Endothelial cell of umbilical vein (primary cell): ENCODE data around the gene RPS2. TPM values are rescaled to one million over a fixed set of nuclear protein-coding genes. Genes with fewer than 3 reads are reported as not detected.

Source experiments
- BruUV-seq: library from RNA; stranded (reverse); fragments of 400-500 nt; replicated peaks from 2 replicates; lab custom pipeline; 2021; lab: Mats Ljungman, UMichigan
- CTCF ChIA-PET: fragments of 300-600, 350-600 bp; sonication (Branson Sonifier 250); formaldehyde crosslinking; loops from one replicate; lab custom pipeline; 2021; ENCODE audit warnings: antibody characterized with exemption, inconsistent platforms; lab: Charles Lee
- POLR2A ChIA-PET: fragments of 300-600, 350-600 bp; sonication (Branson Sonifier 250); formaldehyde crosslinking; loops from one replicate; lab custom pipeline; 2021; ENCODE audit warnings: antibody characterized with exemption, inconsistent platforms; lab: Charles Lee
- DNase-seq: peaks from one replicate; pipeline ENCODE4 v3.0.0-alpha.2; 2011; ENCODE audit warnings: low read depth, low spot score
- FAIRE-seq: peaks from 2 replicates; lab custom pipeline; 2011; peaks lifted over from hg19 to GRCh38; lab: Jason Lieb, UNC
- H2AFZ ChIP-seq: 2 replicates; pipeline ENCODE4 v1.6.0; 2012; ENCODE audit warnings: low read depth, low read length, control low read depth, inconsistent platforms
- H3K27ac ChIP-seq: 2 replicates; pipeline ENCODE4 v1.5.1; 2011; ENCODE audit warnings: low read depth, mild to moderate bottlenecking, control low read depth, low read length, moderate library complexity; ENCODE audit not compliant: insufficient read depth
- H3K27me3 ChIP-seq, 2 experiments: 2 replicates each; pipeline versions ENCODE4 v1.6.0 to v1.6.1; 2011; ENCODE audit warnings: low read length in 2 of 2, mixed read lengths in 1 of 2; ENCODE audit not compliant: control insufficient read depth in 2 of 2, insufficient read depth in 2 of 2
- H3K36me3 ChIP-seq, 2 experiments: 2 replicates in 1 of 2; 3 replicates in 1 of 2; pipeline ENCODE4 v1.5.1; 2011; ENCODE audit warnings: low read length in 2 of 2, mild to moderate bottlenecking in 1 of 2, moderate library complexity in 1 of 2; ENCODE audit not compliant: control insufficient read depth in 2 of 2, insufficient read depth in 2 of 2; ENCODE audit errors: extremely low read depth in 1 of 2
- H3K4me1 ChIP-seq: 3 replicates; pipeline ENCODE4 v1.5.1; 2011; ENCODE audit warnings: mild to moderate bottlenecking, low read length; ENCODE audit not compliant: control insufficient read depth, insufficient read depth; ENCODE audit errors: extremely low read depth
- H3K4me2 ChIP-seq: 2 replicates; pipeline ENCODE4 v1.6.1; 2011; ENCODE audit warnings: low read length, control low read depth, mixed read lengths; ENCODE audit not compliant: insufficient read depth
- H3K4me3 ChIP-seq, 3 experiments: fragments of 200-600 bp in 1 of 3; sonication (generic), shearing (Covaris generic) in 1 of 3; replicated peaks in 1 of 3; 2 replicates each; pipeline ENCODE4 v1.5.1; 2011 to 2016; ENCODE audit warnings: control low read depth in 3 of 3, low read length in 3 of 3, mild to moderate bottlenecking in 2 of 3, inconsistent platforms in 1 of 3, low read depth in 1 of 3, moderate library complexity in 1 of 3; ENCODE audit not compliant: insufficient read depth in 1 of 3
- H3K79me2 ChIP-seq: 2 replicates; pipeline ENCODE4 v1.6.0; 2012; ENCODE audit warnings: low read length, inconsistent platforms; ENCODE audit not compliant: control insufficient read depth, insufficient read depth
- H3K9ac ChIP-seq: replicated peaks from 2 replicates; pipeline ENCODE3; 2011; ENCODE audit warnings: low read length, control low read depth; ENCODE audit not compliant: insufficient read depth; ENCODE audit errors: extremely low read depth
- H3K9me1 ChIP-seq: replicated peaks from 3 replicates; pipeline ENCODE4 v1.6.0; 2011; ENCODE audit warnings: mild to moderate bottlenecking, low read length; ENCODE audit not compliant: control insufficient read depth, insufficient read depth; ENCODE audit errors: extremely low read depth
- H3K9me3 ChIP-seq: replicated peaks from 2 replicates; pipeline ENCODE4 v1.5.1; 2012; ENCODE audit warnings: low read length, inconsistent platforms; ENCODE audit not compliant: control insufficient read depth, insufficient read depth
- H4K20me1 ChIP-seq: replicated peaks from 2 replicates; pipeline ENCODE3; 2011; ENCODE audit warnings: mild to moderate bottlenecking, low read length; ENCODE audit not compliant: control insufficient read depth, insufficient read depth; ENCODE audit errors: extremely low read depth
- EZH2 ChIP-seq: IDR thresholded peaks from 2 replicates; pipeline ENCODE4 v1.6.1; 2012; ENCODE audit warnings: borderline replicate concordance, low read depth, mild to moderate bottlenecking, moderate library complexity, low read length, inconsistent platforms; ENCODE audit not compliant: severe bottlenecking
- FOS ChIP-seq: IDR thresholded peaks from 2 replicates; pipeline ENCODE4 v1.6.1; 2011; ENCODE audit warnings: mild to moderate bottlenecking, low read length, moderate library complexity, borderline replicate concordance; ENCODE audit not compliant: insufficient read depth
- GATA2 ChIP-seq: IDR thresholded peaks from 2 replicates; pipeline ENCODE4 v1.7.0; 2011; ENCODE audit warnings: low read depth, mild to moderate bottlenecking, moderate library complexity, mixed read lengths, low read length; ENCODE audit not compliant: insufficient read length, insufficient read depth
- JUN ChIP-seq: IDR thresholded peaks from 2 replicates; pipeline ENCODE4 v1.6.1; 2011; ENCODE audit warnings: borderline replicate concordance, low read depth; ENCODE audit not compliant: insufficient read length, insufficient read depth
- MYC ChIP-seq: IDR thresholded peaks from one replicate; pipeline ENCODE4 v1.6.1; 2011; ENCODE audit warnings: mild to moderate bottlenecking, low read depth, low read length
- POLR2A ChIP-seq: IDR thresholded peaks from 2 replicates; pipeline ENCODE4 v1.6.1; 2012; ENCODE audit warnings: low read depth, mild to moderate bottlenecking, control low read depth, low read length
- POLR2AphosphoS5 ChIP-seq: IDR thresholded peaks from 2 replicates; pipeline ENCODE4 v1.6.1; 2012; ENCODE audit warnings: low read depth, mild to moderate bottlenecking, control low read depth, low read length, moderate library complexity; ENCODE audit not compliant: insufficient read depth
- dilution Hi-C: fragments of 300-500 bp; cut with MboI; formaldehyde crosslinking; loops from one replicate; pipeline ENCODE4 v1.15.0; 2019; ENCODE audit warnings: low sequenced_read_pairs; ENCODE audit not compliant: extremely low pct_ligation_motif_present
- intact Hi-C: fragments of 100-400 bp; cut with micrococcal nuclease; formaldehyde crosslinking; loops from one replicate; pipeline ENCODE4 v1.10.0; 2022
- polyA plus RNA-seq, 4 experiments: library from polyadenylated mRNA; depleted of rRNA in 3 of 4; stranded (reverse) in 3 of 4; unstranded in 1 of 4; fragments of >200 nt; gene quantifications; 2 replicates each; pipeline versions ENCODE4 v1.2.1 to v1.2.3, GENCODE V29; 2011 to 2012; ENCODE audit warnings: missing spikeins in 1 of 4
- total RNA-seq: library from RNA; stranded (reverse); gene quantifications from 2 replicates; pipeline ENCODE4 v1.2.3, GENCODE V29; 2021
- TF ChIP-seq, protein P1 (sequence below): IDR thresholded peaks from 2 replicates; pipeline ENCODE4 v1.6.1; 2011; ENCODE audit not compliant: insufficient read depth, insufficient read length
- TF ChIP-seq, protein P2 (sequence below), 2 donors: IDR thresholded peaks; 1 replicate in 1 of 2; 2 replicates in 1 of 2; pipeline ENCODE4 v1.5.1; 2011; ENCODE audit warnings: low read length in 2 of 2, mild to moderate bottlenecking in 2 of 2, moderate library complexity in 2 of 2, control low read depth in 1 of 2, inconsistent platforms in 1 of 2, low read depth in 1 of 2; ENCODE audit not compliant: insufficient read depth in 1 of 2; ENCODE audit errors: extremely low read depth in 1 of 2

Gene RPS2
- total and polyA plus RNA-seq, 2 donors (not counting 3 experiments of a cell fraction or from before 2014, with no cell fraction given), result 2,793 to 9,021 TPM

DNA sequence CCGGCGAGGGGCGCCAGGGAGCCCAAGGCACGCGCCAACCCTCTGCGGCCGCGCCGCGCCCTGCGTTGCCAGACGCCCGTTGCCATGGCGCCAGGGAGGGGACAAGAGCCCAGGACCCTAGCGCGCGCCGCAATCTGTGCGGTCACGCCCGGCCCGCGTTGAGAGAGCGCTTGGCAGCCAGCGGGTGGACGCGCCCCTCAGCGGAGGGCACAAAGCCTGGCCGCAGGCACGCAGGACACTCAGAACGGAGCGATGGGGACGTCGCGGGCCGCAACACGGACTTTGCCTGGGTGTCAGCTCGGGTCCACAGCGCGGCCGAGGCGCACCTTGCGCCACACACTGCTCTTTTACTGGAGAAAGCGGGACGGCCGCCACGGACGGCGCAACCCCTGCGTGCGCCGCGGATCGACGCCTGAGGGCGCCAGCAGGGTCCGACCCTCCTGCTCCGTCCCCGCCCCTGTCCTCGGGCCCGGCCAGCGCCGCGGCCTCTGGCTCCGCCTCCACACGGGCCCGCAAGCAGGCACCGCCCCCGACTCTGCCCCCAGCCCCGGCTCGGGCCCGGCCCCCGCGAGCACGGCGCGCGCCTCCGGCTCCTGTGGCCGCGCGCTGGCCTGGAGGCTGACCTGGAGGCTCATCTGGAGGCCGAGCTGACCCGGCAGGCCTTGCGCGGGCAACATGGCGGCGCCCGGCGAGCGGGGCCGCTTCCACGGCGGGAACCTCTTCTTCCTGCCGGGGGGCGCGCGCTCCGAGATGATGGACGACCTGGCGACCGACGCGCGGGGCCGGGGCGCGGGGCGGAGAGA is 19.1 kb upstream of the RPS2 start, which contains the start of gene GFER:
GFER (plus strand) TSS at position 650 of the 803 bp plus-strand sequence; CDS start at position 676, 26 bp downstream.
- TF ChIP-seq FOS (no peak), EZH2 (no peak), MYC (no peak), POLR2AphosphoS5 (peak; percentile 94), POLR2A (peak; percentile 90), JUN (no peak), GATA2 (no peak)
- TF ChIP-seq, protein P1, sequence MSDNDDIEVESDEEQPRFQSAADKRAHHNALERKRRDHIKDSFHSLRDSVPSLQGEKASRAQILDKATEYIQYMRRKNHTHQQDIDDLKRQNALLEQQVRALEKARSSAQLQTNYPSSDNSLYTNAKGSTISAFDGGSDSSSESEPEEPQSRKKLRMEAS, result no peak
- TF ChIP-seq, protein P2, sequence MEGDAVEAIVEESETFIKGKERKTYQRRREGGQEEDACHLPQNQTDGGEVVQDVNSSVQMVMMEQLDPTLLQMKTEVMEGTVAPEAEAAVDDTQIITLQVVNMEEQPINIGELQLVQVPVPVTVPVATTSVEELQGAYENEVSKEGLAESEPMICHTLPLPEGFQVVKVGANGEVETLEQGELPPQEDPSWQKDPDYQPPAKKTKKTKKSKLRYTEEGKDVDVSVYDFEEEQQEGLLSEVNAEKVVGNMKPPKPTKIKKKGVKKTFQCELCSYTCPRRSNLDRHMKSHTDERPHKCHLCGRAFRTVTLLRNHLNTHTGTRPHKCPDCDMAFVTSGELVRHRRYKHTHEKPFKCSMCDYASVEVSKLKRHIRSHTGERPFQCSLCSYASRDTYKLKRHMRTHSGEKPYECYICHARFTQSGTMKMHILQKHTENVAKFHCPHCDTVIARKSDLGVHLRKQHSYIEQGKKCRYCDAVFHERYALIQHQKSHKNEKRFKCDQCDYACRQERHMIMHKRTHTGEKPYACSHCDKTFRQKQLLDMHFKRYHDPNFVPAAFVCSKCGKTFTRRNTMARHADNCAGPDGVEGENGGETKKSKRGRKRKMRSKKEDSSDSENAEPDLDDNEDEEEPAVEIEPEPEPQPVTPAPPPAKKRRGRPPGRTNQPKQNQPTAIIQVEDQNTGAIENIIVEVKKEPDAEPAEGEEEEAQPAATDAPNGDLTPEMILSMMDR (IDR thresholded peaks at IDR 0.05; ENCODE audit: extremely low read depth in 1 of 2, insufficient read depth in 1 of 2, low read depth in 1 of 2, low read length in 2 of 2), result peak; percentile 18 to 54
- H3K9me3 ChIP-seq, result no peaks in the 10 kb centered on the region
- FAIRE-seq (peak; percentile 89), DNase-seq (peak; percentile 93)
- H3K79me2 ChIP-seq, result peaks cover 5% of the 10 kb centered on the region
- peaks cover 15% of the 10 kb centered on the region for H3K4me1 ChIP-seq
- no peaks in the 10 kb centered on the region for H4K20me1 ChIP-seq
- H3K9ac ChIP-seq, result peak within 1 kb of the TSS; percentile 69
- peak within 1 kb of the TSS; percentile 67 for H3K4me2 ChIP-seq
- H3K27ac ChIP-seq, result no peak within 1 kb of the TSS
- peaks cover 37 to 41% of the 10 kb centered on the region in 2 experiments for H3K27me3 ChIP-seq
- dilution Hi-C loops (no loop called here), intact Hi-C loops (loop anchor here (1.0 kb wide), 1 partner anchor 12 kb away; no protein-coding TSS in a partner anchor)
- ChIA-PET POLR2A (no interaction called here), CTCF (interaction anchor here (1.2 to 5.0 kb wide), 4 partner anchors 18 to 157 kb away, joined by 3 to 21 read pairs (median 8); no protein-coding TSS in a partner anchor)
- peak within 1 kb of the TSS; percentile 51 to 75 (median 71) for H3K4me3 ChIP-seq
- H3K36me3 ChIP-seq, result peaks cover 0 to 7% of the 10 kb centered on the region in 2 experiments
- no peaks in the 10 kb centered on the region for H3K9me1 ChIP-seq
- no TSS peak for BruUV-seq
- H2AFZ ChIP-seq, result peak within 1 kb of the TSS; percentile 90
